K562 (cell line): ENCODE results near the gene ALDH6A1. TPM values are rescaled to one million over a fixed set of nuclear protein-coding genes. Genes with fewer than 3 reads are reported as not detected.

Experiments used
- ATAC-seq: fragments of 200-7000 bp; cut with Tn5 transposase; 3 replicates; pipeline ENCODE4 v1.9.1; 2020; ENCODE audit warnings: moderate library complexity
- BruUV-seq: library from RNA; stranded (reverse); fragments of 400-500 nt; replicated peaks from 2 replicates; lab custom pipeline; 2021; lab: Mats Ljungman, UMichigan
- CTCF ChIA-PET: fragments of 300-600 bp; formaldehyde crosslinking; extraction: SDS; loops from one replicate; lab custom pipeline; 2021; ENCODE audit warnings: low intra/inter-chr PET ratio; lab: Yijun Ruan, JAX
- POLR2A ChIA-PET: fragments of 300-600, 350-650 bp; sonication (Branson Sonifier 250); formaldehyde crosslinking; extraction: SDS; loops from one replicate; lab custom pipeline; 2021; ENCODE audit warnings: antibody characterized with exemption, inconsistent platforms; lab: Yijun Ruan, JAX
- DNase-seq, 4 experiments: peaks; one replicate each; pipeline versions ENCODE4 v3.0.0 to v3.0.0-alpha.2; 2011 to 2018; ENCODE audit warnings: low spot score in 3 of 4, mixed read lengths in 3 of 4; ENCODE audit errors: extremely low read depth in 1 of 4
- FAIRE-seq: peaks from 2 replicates; lab custom pipeline; 2011; peaks lifted over from hg19 to GRCh38; lab: Jason Lieb, UNC
- H2AFZ ChIP-seq: 2 replicates; pipeline ENCODE4 v1.6.0; 2011; ENCODE audit warnings: low read depth, low read length, control low read depth, inconsistent platforms
- H3K27ac ChIP-seq: fragments of 200-600 bp; 3 replicates; pipeline ENCODE4 v1.8.0; 2011; ENCODE audit warnings: low read depth, mild to moderate bottlenecking, control low read depth, inconsistent platforms, low read length, moderate library complexity, mixed read lengths; ENCODE audit errors: extremely low read depth
- H3K27me3 ChIP-seq, 2 experiments: fragments of 300-600 bp in 1 of 2; 2 replicates in 1 of 2; 3 replicates in 1 of 2; pipeline versions ENCODE4 v1.6.0 to v1.8.0; 2011; ENCODE audit warnings: inconsistent platforms in 2 of 2, low read length in 2 of 2, mild to moderate bottlenecking in 1 of 2, mixed read lengths in 1 of 2, moderate library complexity in 1 of 2; ENCODE audit not compliant: control insufficient read depth in 2 of 2, insufficient read depth in 2 of 2
- H3K36me3 ChIP-seq: fragments of 300-600 bp; 3 replicates; pipeline ENCODE4 v1.8.0; 2011; ENCODE audit warnings: mild to moderate bottlenecking, low read length, inconsistent platforms; ENCODE audit not compliant: control insufficient read depth, insufficient read depth
- H3K4me1 ChIP-seq, 2 experiments: fragments of 200-600 bp in 1 of 2; replicated peaks in 1 of 2; 2 replicates in 1 of 2; 3 replicates in 1 of 2; pipeline versions ENCODE4 v1.5.1 to v1.8.0; 2011; ENCODE audit warnings: inconsistent platforms in 2 of 2, low read length in 2 of 2, mild to moderate bottlenecking in 1 of 2, mixed read lengths in 1 of 2, moderate library complexity in 1 of 2; ENCODE audit not compliant: control insufficient read depth in 2 of 2, insufficient read depth in 2 of 2
- H3K4me2 ChIP-seq: 2 replicates; pipeline ENCODE4 v1.6.1; 2011; ENCODE audit warnings: low read length, control low read depth, inconsistent platforms, mixed read lengths; ENCODE audit not compliant: insufficient read depth
- H3K4me3 ChIP-seq: fragments of 200-600 bp; sonication (generic), shearing (Covaris generic); 2 replicates; pipeline ENCODE4 v1.5.1; 2016; ENCODE audit warnings: control low read depth, inconsistent platforms
- H3K79me2 ChIP-seq: fragments of 200-600 bp; 3 replicates; pipeline ENCODE4 v1.8.0; 2011; ENCODE audit warnings: low read length, inconsistent platforms; ENCODE audit not compliant: control insufficient read depth, insufficient read depth
- H3K9ac ChIP-seq, 2 experiments: 2 replicates each; pipeline versions ENCODE4 v1.6.0 to v1.6.1; 2011; ENCODE audit warnings: low read depth in 2 of 2, low read length in 2 of 2, control low read depth in 1 of 2, inconsistent platforms in 1 of 2, mild to moderate bottlenecking in 1 of 2, mixed read lengths in 1 of 2; ENCODE audit not compliant: insufficient read depth in 1 of 2
- H3K9me1 ChIP-seq: one replicate; pipeline ENCODE4 v1.6.0; 2011; ENCODE audit warnings: inconsistent platforms, mild to moderate bottlenecking, low read length, moderate library complexity; ENCODE audit not compliant: control insufficient read depth, insufficient read depth
- H3K9me3 ChIP-seq: replicated peaks from 2 replicates; pipeline ENCODE4 v1.5.1; 2011; ENCODE audit warnings: low read depth, low read length, inconsistent platforms; ENCODE audit not compliant: control insufficient read depth, insufficient read depth
- H4K20me1 ChIP-seq: replicated peaks from 2 replicates; pipeline ENCODE4 v1.6.1; 2011; ENCODE audit warnings: low read length, inconsistent platforms, mixed read lengths; ENCODE audit not compliant: control insufficient read depth, insufficient read depth
- BRD4 ChIP-seq: fragments of 200-600 bp; sonication (generic); IDR thresholded peaks from 2 replicates; pipeline ENCODE4 v1.6.1; 2017; ENCODE audit warnings: inconsistent platforms
- CEBPB ChIP-seq: fragments of 450-650 bp; IDR thresholded peaks from 2 replicates; pipeline ENCODE4 v1.6.1; 2016; ENCODE audit warnings: missing genetic modification characterization, missing compliant biosample characterization
- HDAC8 ChIP-seq: fragments of 450-650 bp; IDR thresholded peaks from 2 replicates; pipeline ENCODE4 v1.6.1; 2016; ENCODE audit warnings: mild to moderate bottlenecking, missing genetic modification characterization, moderate library complexity, missing compliant biosample characterization
- HDGF ChIP-seq: fragments of 450-650 bp; IDR thresholded peaks from 2 replicates; pipeline ENCODE4 v1.6.1; 2016
- HMGN3 ChIP-seq: IDR thresholded peaks from 2 replicates; pipeline ENCODE4 v1.6.1; 2011; ENCODE audit warnings: borderline replicate concordance, low read depth, mild to moderate bottlenecking, mixed read lengths, low read length; ENCODE audit not compliant: insufficient read length; ENCODE audit errors: extremely low read depth
- MCM3 ChIP-seq: fragments of 450-650 bp; IDR thresholded peaks from 2 replicates; pipeline ENCODE4 v1.6.1; 2016
- TFAP4 ChIP-seq: sonication (generic); formaldehyde crosslinking; IDR thresholded peaks from 2 replicates; pipeline ENCODE4 v1.8.0; 2022; ENCODE audit warnings: missing genetic modification reagents, mild to moderate bottlenecking, moderate library complexity, borderline replicate concordance
- ZNF121 ChIP-seq: sonication (generic); formaldehyde crosslinking; conservative IDR thresholded peaks from 2 replicates; pipeline ENCODE4 v1.8.0; 2022; ENCODE audit warnings: missing genetic modification reagents
- ZNF175 ChIP-seq: fragments of 200-800 bp; sonication (Bioruptor generic); IDR thresholded peaks from 2 replicates; pipeline ENCODE4 v1.6.1; 2016; ENCODE audit warnings: low read depth, mild to moderate bottlenecking, missing genetic modification characterization, missing compliant biosample characterization
- ZNF395 ChIP-seq: fragments of 200-800 bp; sonication (Bioruptor generic); IDR thresholded peaks from 2 replicates; pipeline ENCODE4 v1.6.1; 2017; ENCODE audit warnings: missing genetic modification characterization, missing compliant biosample characterization
- WGBS: fragments of 100-300 bp; shearing (Covaris generic); methylation state at CpG from one replicate; pipeline ENCODE4 v1.1.6; 2016; ENCODE audit warnings: low coverage, mixed read lengths; ENCODE audit not compliant: insufficient coverage; ENCODE audit errors: missing lambda C conversion rate; 5-methylcytosine and 5-hydroxymethylcytosine counted together
- in situ Hi-C: fragments of 300-500 bp; cut with MboI; formaldehyde crosslinking; loops from 4 replicates; pipeline ENCODE4 v1.15.0; 2018; ENCODE audit warnings: inconsistent platforms, mixed read lengths
- intact Hi-C: fragments of 100-400 bp; cut with micrococcal nuclease; formaldehyde crosslinking; loops from 2 replicates; pipeline ENCODE4 v1.14.2; 2022
- polyA plus RNA-seq, 8 experiments: library from polyadenylated mRNA; depleted of rRNA in 4 of 8; stranded (reverse) in 5 of 8; unstranded in 3 of 8; fragments of >200 nt; fragmentation: Nextera tagmentation in 2 of 8; fragmentation: Illumina TruSeq in 1 of 8; extraction: Ambion mirVana in 2 of 8; extraction: Trizol in 1 of 8; gene quantifications; 2 replicates each; pipeline versions ENCODE4 v1.2.1 to v1.2.3, GENCODE V29; 2011 to 2014; ENCODE audit warnings: inconsistent platforms in 1 of 8, missing spikeins in 1 of 8
- total RNA-seq, 7 experiments: library from RNA; depleted of rRNA in 6 of 7; stranded (reverse); fragments of >200 nt in 6 of 7; fragmentation: Illumina TruSeq in 2 of 7; extraction: Trizol in 2 of 7; gene quantifications; 2 replicates each; pipeline versions ENCODE4 v1.2.1 to v1.2.3, GENCODE V29; 2011 to 2021; ENCODE audit warnings: low replicate concordance in 1 of 7

Gene ALDH6A1
- total and polyA plus RNA-seq, 9 of the 15 experiments (the other 6 are each of a cell fraction or from before 2014, with no cell fraction given): 3.1 to 11.5 (median 4.6) TPM

- Histone ChIP-seq H3K4me3 (no peak overlapping the region), H3K9ac (no peak overlapping the region), H3K4me2 (no peak overlapping the region), H2AFZ (no peak overlapping the region), H3K9me3 (no peaks in the 10 kb centered on the region), H3K27ac (no peak overlapping the region), H3K4me1 (no peaks in the 10 kb centered on the region), H3K79me2 (no peaks in the 10 kb centered on the region), H4K20me1 (no peaks in the 10 kb centered on the region), H3K27me3 (no peaks in the 10 kb centered on the region), H3K9me1 (no peaks in the 10 kb centered on the region), H3K36me3 (no peaks in the 10 kb centered on the region)
- FAIRE-seq (no peak), ATAC-seq (no peak), DNase-seq (no peak)
- BruUV-seq: no TSS peak
- CTCF ChIA-PET: no interaction called here
- POLR2A ChIA-PET: interaction anchor here (0.7 to 1.4 kb wide), 2 partner anchors 32 to 43 kb away, joined by 3 to 5 read pairs; partner anchors contain the start of genes ALDH6A1 and LIN52
- TF ChIP-seq BRD4: no peak
- TF ChIP-seq ZNF175: no peak
- TF ChIP-seq ZNF121: peak; percentile 51
- 88% methylated on average over 1 of the region's 1 CpG for WGBS
- intact Hi-C loops (no loop called here), in situ Hi-C loops (no loop called here)
Measured at GRCh38 chr14:74127634-74128033, 43.4 kb upstream of the ALDH6A1 start.

- DNase-seq (no peak), FAIRE-seq (no peak), ATAC-seq (no peak)
- no peaks in the 10 kb centered on the region for H3K9me3 ChIP-seq
- no peak overlapping the region for H2AFZ ChIP-seq
- H3K4me2 ChIP-seq: no peak overlapping the region
- H3K4me3 ChIP-seq: no peak overlapping the region
- ChIA-PET CTCF (no interaction called here), POLR2A (no interaction called here)
- no peak for TF ChIP-seq TFAP4 (CRISPR knock-in tag)
- TF ChIP-seq HDAC8 (tag): no peak
- TF ChIP-seq CEBPB: peak; percentile 43
- no peak for TF ChIP-seq HMGN3
- TF ChIP-seq ZNF395 (CRISPR knock-in tag): no peak
- no peak for TF ChIP-seq MCM3
- TF ChIP-seq HDGF: no peak
- in situ Hi-C loops (no loop called here), intact Hi-C loops (no loop called here)
- no peaks in the 10 kb centered on the region for H3K36me3 ChIP-seq
- H4K20me1 ChIP-seq: no peaks in the 10 kb centered on the region
- no peak overlapping the region for H3K27ac ChIP-seq
- H3K9me1 ChIP-seq: no peaks in the 10 kb centered on the region
- no peaks in the 10 kb centered on the region for H3K4me1 ChIP-seq
- BruUV-seq: no TSS peak
- no peaks in the 10 kb centered on the region for H3K79me2 ChIP-seq
- H3K9ac ChIP-seq: no peak overlapping the region
- WGBS: 86% methylated on average over 1 of the region's 1 CpG
- H3K27me3 ChIP-seq: no peaks in the 10 kb centered on the region
Measured at GRCh38 chr14:74126315-74127013, 42.2 kb upstream of the ALDH6A1 start.
